ENCODE measurements around the gene COG2.

COG2 gene

GRCh38 chr1:230648114-230648513, 5.8 kb downstream of the COG2 start:
- Histone ChIP-seq H3K9me3 (ENCODE audit: control insufficient read depth, insufficient read depth, low read depth, low read length) (no peaks in the 10 kb centered on the region), H3K27ac (ENCODE audit: extremely low read depth, low read depth, low read length) (no peak overlapping the region), H3K4me1 (ENCODE audit: control insufficient read depth, insufficient read depth, low read length) (peaks cover 13% of the 10 kb centered on the region), H3K36me3 (ENCODE audit: control insufficient read depth in 2 of 2, insufficient read depth in 1 of 2, low read length in 2 of 2) (peaks cover 2 to 7% of the 10 kb centered on the region in 2 experiments; a peak in 1 of 3 replicates), H3K4me3 (ENCODE audit: low read depth, low read length) (no peak overlapping the region)
- CTCF ChIA-PET = no interaction called here
- POLR2A ChIA-PET = no interaction called here
- TF ChIP-seq HOXA7 (CRISPR knock-in tag; IDR thresholded peaks at IDR 0.05; ENCODE audit: borderline replicate concordance) (no peak), ZNF530 (tag by site-specific recombination; IDR thresholded peaks at IDR 0.05; ENCODE audit: low read depth) (no peak), ZNF624 (tag by site-specific recombination; IDR thresholded peaks at IDR 0.05) (no peak), ZNF280D (tag by site-specific recombination; IDR thresholded peaks at IDR 0.05) (no peak), ZNF501 (tag by site-specific recombination; IDR thresholded peaks at IDR 0.05) (no peak), ZNF140 (tag by site-specific recombination; IDR thresholded peaks at IDR 0.05) (no peak), ZNF37A (tag by site-specific recombination; IDR thresholded peaks at IDR 0.05) (no peak)

GRCh38 chr1:230650300-230650699, 8.0 kb downstream of the COG2 start:
- Histone ChIP-seq H3K36me3 (ENCODE audit: control insufficient read depth in 2 of 2, insufficient read depth in 1 of 2, low read length in 2 of 2) (peaks cover 4 to 7% of the 10 kb centered on the region in 2 experiments; a peak in 1 of 3 replicates), H3K27ac (ENCODE audit: extremely low read depth, low read depth, low read length) (no peak overlapping the region), H3K4me3 (ENCODE audit: low read depth, low read length) (no peak overlapping the region), H3K9me3 (ENCODE audit: control insufficient read depth, insufficient read depth, low read depth, low read length) (no peaks in the 10 kb centered on the region), H3K4me1 (ENCODE audit: control insufficient read depth, insufficient read depth, low read length) (no peaks in the 10 kb centered on the region)
- CTCF ChIA-PET = interaction anchor here (3.1 kb wide), 1 partner anchor 7 kb away, joined by 30 read pairs; the partner anchor contains the start of gene COG2
- POLR2A ChIA-PET = no interaction called here
- TF ChIP-seq SP3 (tag by site-specific recombination; IDR thresholded peaks at IDR 0.05) (no peak), ZIC2 (tag by site-specific recombination; IDR thresholded peaks at IDR 0.05) (no peak), ZNF514 (tag by site-specific recombination; IDR thresholded peaks at IDR 0.05) (no peak), GLI4 (tag by site-specific recombination; IDR thresholded peaks at IDR 0.05) (no peak), ZSCAN18 (tag by site-specific recombination; IDR thresholded peaks at IDR 0.05) (no peak), ZNF645 (tag by site-specific recombination; IDR thresholded peaks at IDR 0.05) (no peak), ZBTB48 (tag by site-specific recombination; IDR thresholded peaks at IDR 0.05) (no peak), KLF16 (tag by site-specific recombination; IDR thresholded peaks at IDR 0.05) (no peak), ZNF664 (tag by site-specific recombination; IDR thresholded peaks at IDR 0.05) (no peak), ZNF211 (tag by site-specific recombination; IDR thresholded peaks at IDR 0.05; ENCODE audit: low read depth) (no peak), ATF2 (tag by site-specific recombination; IDR thresholded peaks at IDR 0.05; ENCODE audit: low read depth) (no peak), ZSCAN4 (tag by site-specific recombination; IDR thresholded peaks at IDR 0.05) (no peak), ZNF792 (tag by site-specific recombination; IDR thresholded peaks at IDR 0.05) (no peak), ZNF529 (tag by site-specific recombination; IDR thresholded peaks at IDR 0.05; ENCODE audit: insufficient replicate concordance) (no peak), ZBTB11 (tag by site-specific recombination; conservative IDR thresholded peaks at IDR 0.05; ENCODE audit: low read depth) (no peak), OSR2 (tag by site-specific recombination; IDR thresholded peaks at IDR 0.05) (no peak), ZNF791 (tag by site-specific recombination; IDR thresholded peaks at IDR 0.05) (no peak), ZNF221 (tag by site-specific recombination; IDR thresholded peaks at IDR 0.05; ENCODE audit: borderline replicate concordance) (no peak)
